ENCODE measurements around the gene SGK1.

- TF ChIP-seq GATA3 (IDR thresholded peaks at IDR 0.05; ENCODE audit: low read depth, low read length), result no peak
- no peak for TF ChIP-seq GATA2 (IDR thresholded peaks at IDR 0.05; ENCODE audit: low read depth, low read length)
Measured at GRCh38 chr6:134172706-134173365, 145.1 kb downstream of the SGK1 start.

Measured in SH-SY5Y (cell line).